Dedifferentiated amniotic fluid mesenchymal stem cell (primary cell): ENCODE data around the gene C1QTNF1.
"Not testable (repeated sequence)": the region's sequence is repeated elsewhere in the genome, so short reads cannot be mapped to it uniquely, and the experiment has no call there.

Experiments
- DNase-seq: peaks from one replicate; pipeline ENCODE4 v3.0.0-alpha.2; 2016; ENCODE audit errors: extremely low spot score

C1QTNF1 gene

GRCh38 chr17:79053251-79053925, 29.4 kb downstream of the C1QTNF1 start:
- DNase-seq = no peak

GRCh38 chr17:79054200-79054960, 30.4 kb downstream of the C1QTNF1 start:
- no peak for DNase-seq

GRCh38 chr17:79055197-79055596, 31.2 kb downstream of the C1QTNF1 start:
- no peak for DNase-seq

GRCh38 chr17:79057737-79058385, 33.9 kb downstream of the C1QTNF1 start:
- no peak for DNase-seq

- DNase-seq = no peak
Observed at GRCh38 chr17:79062691-79063090, 38.7 kb downstream of the C1QTNF1 start.

- DNase-seq = no peak
Observed at GRCh38 chr17:79064026-79064425, 40.1 kb downstream of the C1QTNF1 start.

GRCh38 chr17:79065105-79065670, 41.2 kb downstream of the C1QTNF1 start:
- no peak for DNase-seq

GRCh38 chr17:79066963-79067362, 43.0 kb downstream of the C1QTNF1 start:
- DNase-seq = no peak

- DNase-seq = no peak
Observed at GRCh38 chr17:79070266-79070880, 46.4 kb downstream of the C1QTNF1 start.

GRCh38 chr17:79071161-79071740, 47.3 kb downstream of the C1QTNF1 start:
- no peak for DNase-seq

- no peak for DNase-seq
Observed at GRCh38 chr17:79072544-79072943, 48.6 kb downstream of the C1QTNF1 start.

- no peak for DNase-seq
Observed at GRCh38 chr17:79073016-79073705, 49.2 kb downstream of the C1QTNF1 start.

GRCh38 chr17:79073706-79074088, 49.7 kb downstream of the C1QTNF1 start:
- DNase-seq = no peak

GRCh38 chr17:79074121-79074648, 50.2 kb downstream of the C1QTNF1 start:
- not testable (repeated sequence) for DNase-seq

GRCh38 chr17:79074649-79075445, 50.9 kb downstream of the C1QTNF1 start, which contains the start of gene ENGASE:
Gene ENGASE (plus strand): TSS chr17:79074824. CDS start chr17:79074945, 121 bp downstream.
- DNase-seq = peak; percentile 78

- DNase-seq = no peak
Observed at GRCh38 chr17:79075446-79075750, 51.4 kb downstream of the C1QTNF1 start.

GRCh38 chr17:79075861-79076406, 52.0 kb downstream of the C1QTNF1 start:
- DNase-seq = no peak

- no peak for DNase-seq
Observed at GRCh38 chr17:79077587-79077986, 53.6 kb downstream of the C1QTNF1 start.

- no peak for DNase-seq
Observed at GRCh38 chr17:79078476-79079190, 54.7 kb downstream of the C1QTNF1 start.
